Hypothalamus (tissue), 51 donors: ENCODE data around the gene FAM53A.

ENCODE experiments used
- DNase-seq, 51 donors: peaks; one replicate each; lab custom pipeline; 2025; lab: John Stamatoyannopoulos, UW

Gene FAM53A

GRCh38 chr4:1597021-1597931, 86.8 kb downstream of the FAM53A start:
- no peak for DNase-seq

- DNase-seq: no peak
Measured at GRCh38 chr4:1596393-1596792, 87.7 kb downstream of the FAM53A start.

DNA sequence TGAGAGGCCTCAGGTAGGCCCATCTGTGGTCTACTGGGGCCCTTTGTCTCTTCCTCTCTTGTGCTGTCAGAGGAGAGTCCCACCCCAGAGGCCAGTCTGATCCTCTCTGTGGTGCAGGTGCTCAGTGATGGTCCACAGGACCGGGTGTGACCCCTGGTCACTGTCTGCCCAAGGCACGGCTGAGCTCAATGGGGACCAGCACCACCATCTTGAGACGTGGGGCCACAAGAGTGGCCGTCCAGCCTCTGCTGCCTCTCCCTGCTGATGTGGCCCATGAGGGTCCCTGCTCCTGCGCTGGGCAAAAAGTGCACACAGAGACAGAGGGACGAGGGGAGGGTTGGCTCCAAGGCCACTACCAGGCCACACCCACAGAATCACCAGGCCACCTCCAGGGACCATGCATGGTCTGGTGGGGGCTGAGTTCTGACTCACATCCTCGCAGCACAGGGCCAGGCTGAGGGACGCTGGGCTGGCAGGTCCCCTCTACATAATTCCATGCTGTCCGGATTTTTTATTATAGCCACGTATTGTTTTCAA, 88.3 kb downstream of the FAM53A start:
- no peak for DNase-seq

DNA sequence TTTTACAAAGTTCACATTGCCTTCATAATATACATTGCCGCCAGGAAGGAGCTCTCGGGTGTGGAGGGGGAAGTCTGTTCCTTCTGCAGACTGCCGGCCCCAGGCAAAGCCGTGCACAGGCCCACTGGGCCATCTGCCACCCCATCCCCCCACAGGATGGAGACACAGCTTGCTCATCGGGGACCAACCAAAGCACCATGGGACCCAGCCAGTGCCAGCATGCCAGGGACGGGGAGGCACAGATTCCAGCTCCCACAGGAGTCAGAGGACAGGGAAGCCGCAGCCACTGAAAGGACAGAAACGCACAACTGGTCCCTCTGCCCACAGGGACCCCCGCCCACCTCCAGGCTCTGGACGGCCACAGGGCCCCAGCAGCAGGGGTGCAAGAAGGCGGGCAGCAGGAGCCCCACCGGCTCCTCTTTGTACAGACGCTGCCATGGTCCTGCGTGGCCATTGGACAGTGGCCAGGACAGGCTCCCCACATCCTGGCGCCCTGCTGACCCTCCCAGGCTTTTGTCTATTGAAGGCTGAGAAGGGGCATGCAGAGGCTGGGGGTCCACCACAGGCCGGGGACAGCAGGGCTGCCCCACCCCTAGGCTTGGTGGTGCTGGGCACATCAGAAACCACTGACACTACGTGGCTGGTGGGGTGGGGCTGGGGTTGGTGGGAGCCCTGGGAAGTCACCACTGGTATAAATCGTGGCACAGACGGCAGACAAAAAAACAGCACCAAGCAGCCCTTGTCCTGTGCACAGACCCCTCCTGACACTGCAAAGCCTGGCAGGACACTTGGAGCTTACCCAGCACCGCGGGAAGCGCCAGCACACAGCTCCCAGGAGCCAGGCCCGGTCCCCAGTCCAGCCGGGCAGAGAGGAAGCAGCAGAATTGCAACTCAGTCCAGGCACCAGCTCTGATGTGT, 89.0 kb downstream of the FAM53A start:
- DNase-seq: no peak

- DNase-seq: no peak
Measured at GRCh38 chr4:1593881-1594345, 90.2 kb downstream of the FAM53A start.

- no peak for DNase-seq
Measured at GRCh38 chr4:1593458-1593857, 90.7 kb downstream of the FAM53A start.

GRCh38 chr4:1592709-1593417, 91.2 kb downstream of the FAM53A start:
- DNase-seq: no peak

DNA sequence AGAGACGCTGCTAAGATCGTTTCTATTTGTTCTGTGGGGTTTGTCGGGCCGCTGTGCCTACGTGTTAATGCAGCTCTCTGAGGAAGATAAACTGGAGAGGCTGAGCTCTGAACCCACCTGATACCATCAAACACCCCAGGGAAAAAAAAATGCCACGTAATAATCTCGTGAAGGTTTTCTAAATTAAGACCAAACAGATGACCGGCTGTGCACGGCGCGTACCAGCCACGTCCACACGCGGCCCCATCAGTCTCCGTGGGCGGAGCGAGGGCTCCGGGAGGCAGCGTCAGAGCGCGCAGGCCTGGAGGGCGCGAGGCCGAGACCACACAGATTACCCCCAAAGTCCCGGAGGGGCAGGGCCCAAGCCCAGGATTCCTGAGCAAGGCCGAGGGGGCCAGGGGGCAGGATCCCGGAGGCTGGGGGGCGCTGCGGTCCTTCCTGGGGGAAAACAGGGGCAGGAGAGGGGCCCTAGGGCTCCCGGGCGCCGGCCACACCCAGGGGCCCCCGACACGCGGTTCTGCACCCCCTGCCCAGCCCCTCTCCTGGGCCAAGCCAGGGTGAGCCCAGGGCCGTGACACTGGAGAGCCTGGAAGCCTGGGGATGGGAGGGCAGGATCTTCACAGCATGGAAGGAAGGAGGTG, 91.9 kb downstream of the FAM53A start:
- DNase-seq: no peak

DNA sequence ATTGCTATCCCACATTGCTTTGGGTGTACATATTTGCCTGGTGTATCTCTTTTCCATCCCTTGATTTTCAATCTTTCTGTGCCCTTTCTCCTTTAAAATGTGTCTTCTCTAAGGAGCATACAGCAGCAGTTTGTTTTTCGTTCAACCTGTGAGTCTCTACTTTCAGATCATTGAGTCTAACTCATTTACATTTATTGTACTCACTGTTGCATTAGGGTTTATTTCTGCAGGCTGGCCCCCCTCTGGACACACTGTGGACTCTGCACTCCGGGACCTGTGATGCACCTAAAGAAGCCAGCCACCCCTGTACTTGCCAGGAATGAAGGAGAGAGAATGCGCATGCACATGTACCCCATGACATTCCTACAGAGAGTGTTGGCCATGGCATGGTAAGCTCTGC, 93.0 kb downstream of the FAM53A start:
- DNase-seq: no peak

- DNase-seq: no peak
Measured at GRCh38 chr4:1590244-1590643, 93.9 kb downstream of the FAM53A start.
